ENCODE results near the gene ZNF609.
"Not testable (repeated sequence)": the region's sequence is repeated elsewhere in the genome, so short reads cannot be mapped to it uniquely, and the experiment has no call there.

The ZNF609 gene

GRCh38 chr15:64586984-64587383 lies 126.6 kb downstream of the ZNF609 start:
- DNase-seq: no peak

GRCh38 chr15:64589435-64590084 lies 129.2 kb downstream of the ZNF609 start:
- no peak for DNase-seq

GRCh38 chr15:64592845-64593244 lies 132.5 kb downstream of the ZNF609 start:
- not testable (repeated sequence) for DNase-seq

GRCh38 chr15:64596701-64597476 lies 136.5 kb downstream of the ZNF609 start:
- DNase-seq: no peak

- no peak for DNase-seq
Measured at GRCh38 chr15:64597477-64597822, 137.1 kb downstream of the ZNF609 start.

GRCh38 chr15:64599226-64599625 lies 138.8 kb downstream of the ZNF609 start:
- no peak for DNase-seq

GRCh38 chr15:64599716-64600115 lies 139.3 kb downstream of the ZNF609 start:
- DNase-seq: no peak

- no peak for DNase-seq
Measured at GRCh38 chr15:64600794-64601193, 140.4 kb downstream of the ZNF609 start.

GRCh38 chr15:64604319-64604718 lies 143.9 kb downstream of the ZNF609 start:
- no peak for DNase-seq

- DNase-seq: not testable (repeated sequence)
Measured at GRCh38 chr15:64607416-64607815, 147.0 kb downstream of the ZNF609 start.

- DNase-seq: no peak
Measured at GRCh38 chr15:64610257-64610919, 150.0 kb downstream of the ZNF609 start.

- no peak for DNase-seq
Measured at GRCh38 chr15:64611085-64611725, 150.8 kb downstream of the ZNF609 start.

GRCh38 chr15:64614519-64614918 lies 154.1 kb downstream of the ZNF609 start:
- no peak for DNase-seq

- DNase-seq: no peak
Measured at GRCh38 chr15:64617727-64618126, 157.3 kb downstream of the ZNF609 start.

GRCh38 chr15:64618138-64618537 lies 157.8 kb downstream of the ZNF609 start:
- DNase-seq: no peak

- no peak for DNase-seq
Measured at GRCh38 chr15:64618540-64618939, 158.2 kb downstream of the ZNF609 start.

GRCh38 chr15:64619880-64620839 lies 159.8 kb downstream of the ZNF609 start:
- DNase-seq: no peak

GRCh38 chr15:64621056-64621455 lies 160.7 kb downstream of the ZNF609 start:
- no peak for DNase-seq

- peak; percentile 61 for DNase-seq
Measured at GRCh38 chr15:64622410-64623260, 162.3 kb downstream of the ZNF609 start.

- peak; percentile 59 for DNase-seq
Measured at GRCh38 chr15:64623347-64623996, 163.1 kb downstream of the ZNF609 start.

GRCh38 chr15:64624242-64624641 lies 163.9 kb downstream of the ZNF609 start:
- no peak for DNase-seq
